Measurements from ENCODE around the gene FXN.

The FXN gene

GRCh38 chr9:69073103-69073502, 37.6 kb downstream of the FXN start:
- peaks cover 7% of the 10 kb centered on the region; the same call in 1 of the 2 replicates for H3K36me3 ChIP-seq
- TF ChIP-seq CTCF (IDR thresholded peaks at IDR 0.05; ENCODE audit: low read depth, low read length) = no peak
- no peak for DNase-seq

GRCh38 chr9:69074801-69075200, 39.2 kb downstream of the FXN start:
- no peak overlapping the region for H3K27ac ChIP-seq
- no peak for TF ChIP-seq CTCF (IDR thresholded peaks at IDR 0.05; ENCODE audit: low read depth, low read length)
- no peak for DNase-seq

More at GRCh38 chr9:69073103-69073502, 37.6 kb downstream of the FXN start:
- Histone ChIP-seq H3K27ac (no peak overlapping the region), H3K27me3 (ENCODE audit: insufficient read depth, low read depth, severe bottlenecking) (no peaks in the 10 kb centered on the region), H3K4me3 (ENCODE audit: low read depth, low read length) (no peak overlapping the region), H3K9me3 (ENCODE audit: severe bottlenecking) (no peaks in the 10 kb centered on the region)

GRCh38 chr9:69076550-69076949, 41.0 kb downstream of the FXN start:
- Histone ChIP-seq H3K36me3 (0 out of 2 replicates have a peak, but pooled peaks cover 2% of the 10 kb centered on the region), H3K27me3 (ENCODE audit: insufficient read depth, low read depth, severe bottlenecking) (no peaks in the 10 kb centered on the region), H3K4me3 (ENCODE audit: low read depth, low read length) (no peak overlapping the region), H3K9me3 (ENCODE audit: severe bottlenecking) (peaks cover 3% of the 10 kb centered on the region), H3K27ac (no peak overlapping the region)
- TF ChIP-seq CTCF (IDR thresholded peaks at IDR 0.05; ENCODE audit: low read depth, low read length) = no peak
- DNase-seq = no peak

More at GRCh38 chr9:69074801-69075200, 39.2 kb downstream of the FXN start:
- Histone ChIP-seq H3K9me3 (ENCODE audit: severe bottlenecking) (no peaks in the 10 kb centered on the region), H3K27me3 (ENCODE audit: insufficient read depth, low read depth, severe bottlenecking) (no peaks in the 10 kb centered on the region), H3K36me3 (0 out of 2 replicates have a peak, but pooled peaks cover 2% of the 10 kb centered on the region), H3K4me3 (ENCODE audit: low read depth, low read length) (no peak overlapping the region)

- DNase-seq = no peak
- H3K36me3 ChIP-seq = no peaks in the 10 kb centered on the region; the same call in 1 of the 2 replicates
Measured at GRCh38 chr9:69078069-69078468, 42.5 kb downstream of the FXN start.

GRCh38 chr9:69078581-69078980, 43.0 kb downstream of the FXN start:
- no peak for DNase-seq
- Histone ChIP-seq H3K4me3 (ENCODE audit: low read depth, low read length) (no peak overlapping the region), H3K27me3 (ENCODE audit: insufficient read depth, low read depth, severe bottlenecking) (no peaks in the 10 kb centered on the region), H3K9me3 (ENCODE audit: severe bottlenecking) (peaks cover 5% of the 10 kb centered on the region), H3K36me3 (no peaks in the 10 kb centered on the region; the same call in 1 of the 2 replicates), H3K27ac (no peak overlapping the region)
- no peak for TF ChIP-seq CTCF (IDR thresholded peaks at IDR 0.05; ENCODE audit: low read depth, low read length)

More at GRCh38 chr9:69078069-69078468, 42.5 kb downstream of the FXN start:
- Histone ChIP-seq H3K27me3 (ENCODE audit: insufficient read depth, low read depth, severe bottlenecking) (no peaks in the 10 kb centered on the region), H3K9me3 (ENCODE audit: severe bottlenecking) (peaks cover 5% of the 10 kb centered on the region), H3K27ac (no peak overlapping the region), H3K4me3 (ENCODE audit: low read depth, low read length) (no peak overlapping the region)
- no peak for TF ChIP-seq CTCF (IDR thresholded peaks at IDR 0.05; ENCODE audit: low read depth, low read length)

GRCh38 chr9:69079186-69079585, 43.6 kb downstream of the FXN start:
- peaks cover 5% of the 10 kb centered on the region for H3K9me3 ChIP-seq (ENCODE audit: severe bottlenecking)
- H3K36me3 ChIP-seq = no peaks in the 10 kb centered on the region; the same call in 1 of the 2 replicates
- DNase-seq = no peak
- no peak overlapping the region for H3K27ac ChIP-seq
- no peak overlapping the region for H3K4me3 ChIP-seq (ENCODE audit: low read depth, low read length)
- TF ChIP-seq CTCF (IDR thresholded peaks at IDR 0.05; ENCODE audit: low read depth, low read length) = no peak
- no peaks in the 10 kb centered on the region for H3K27me3 ChIP-seq (ENCODE audit: insufficient read depth, low read depth, severe bottlenecking)
